ENCODE data around the gene ZNF497. TPM values are rescaled to one million over a fixed set of nuclear protein-coding genes. Genes with fewer than 3 reads are reported as not detected.

The ZNF497 gene
- total RNA-seq, 6 donors from 2014 or later = 1.5 to 15.7 (median 4.0) TPM

- WGBS, 2 donors = 1% methylated on average over 16 to 62 of the region's 62 CpGs
- Histone ChIP-seq H3K4me3 (peak within 1 kb of the TSS; percentile 66 to 89 (median 80)), H3K27me3 (no peaks in the 10 kb centered on the region), H3K27ac (peak within 1 kb of the TSS; percentile 83 to 96 (median 92)), H3K36me3 (peaks cover 0 to 5% (median 0%) of the 10 kb centered on the region in 4 donors), H3K9me3 (no peaks in the 10 kb centered on the region), H3K4me1 (peaks cover 18 to 32% (median 21%) of the 10 kb centered on the region in 4 donors)
- DNase-seq (peak; percentile 95 to 98), ATAC-seq (ENCODE audit: low FRiP score in 2 of 2) (peak; percentile 98)
- peak; percentile 80 to 84 for TF ChIP-seq POLR2AphosphoS5 (IDR thresholded peaks at IDR 0.05)
- no peak for TF ChIP-seq EP300 (IDR thresholded peaks at IDR 0.05)
- peak in 3 of 4 donors; percentile 12 to 76 (median 38) for TF ChIP-seq POLR2A (IDR thresholded peaks at IDR 0.05)
- TF ChIP-seq CTCF (IDR thresholded peaks at IDR 0.05) = peak in 3 of 6 experiments; percentile 12 to 22 (median 20)
Measured at GRCh38 chr19:58326914-58327726, 35.4 kb downstream of the ZNF497 start, which contains the start of gene ZSCAN22. Gene ZSCAN22 (plus strand): TSS chr19:58326994. CDS start chr19:58334803, 7,809 bp downstream.

GRCh38 chr19:58326501-58326913, 36.0 kb downstream of the ZNF497 start:
- peak overlapping the region; percentile 66 to 89 (median 80) for H3K4me3 ChIP-seq
- WGBS, 2 donors = 1 to 8% methylated on average over 9 of the region's 9 CpGs
- peaks cover 0 to 6% (median 0%) of the 10 kb centered on the region in 4 donors for H3K36me3 ChIP-seq
- H3K4me1 ChIP-seq = peaks cover 18 to 32% (median 21%) of the 10 kb centered on the region in 4 donors
- no peak for TF ChIP-seq POLR2AphosphoS5 (IDR thresholded peaks at IDR 0.05)
- no peak for TF ChIP-seq POLR2A (IDR thresholded peaks at IDR 0.05)
- no peak for TF ChIP-seq EP300 (IDR thresholded peaks at IDR 0.05)
- TF ChIP-seq CTCF (IDR thresholded peaks at IDR 0.05) = no peak
- ATAC-seq (ENCODE audit: low FRiP score in 2 of 2) (no peak), DNase-seq (no peak)
- peak overlapping the region; percentile 83 to 96 (median 92) for H3K27ac ChIP-seq
- no peaks in the 10 kb centered on the region for H3K9me3 ChIP-seq
- H3K27me3 ChIP-seq = no peaks in the 10 kb centered on the region

- WGBS, 2 donors = 83 to 96% methylated on average over 6 of the region's 6 CpGs
- no peaks in the 10 kb centered on the region for H3K9me3 ChIP-seq
- ATAC-seq (ENCODE audit: low FRiP score in 2 of 2) (no peak), DNase-seq (no peak)
- no peak overlapping the region for H3K27ac ChIP-seq
- peaks cover 0 to 6% (median 0%) of the 10 kb centered on the region in 4 donors for H3K36me3 ChIP-seq
- TF ChIP-seq CTCF (IDR thresholded peaks at IDR 0.05) = no peak
- no peak for TF ChIP-seq EP300 (IDR thresholded peaks at IDR 0.05)
- no peak for TF ChIP-seq POLR2A (IDR thresholded peaks at IDR 0.05)
- TF ChIP-seq POLR2AphosphoS5 (IDR thresholded peaks at IDR 0.05) = no peak
- H3K4me3 ChIP-seq = peak overlapping the region in 2 of 4 donors; percentile 76 to 83
- no peaks in the 10 kb centered on the region for H3K27me3 ChIP-seq
- H3K4me1 ChIP-seq = peaks cover 18 to 32% (median 21%) of the 10 kb centered on the region in 4 donors
Measured at GRCh38 chr19:58325311-58326022, 37.1 kb downstream of the ZNF497 start.

GRCh38 chr19:58319241-58319640, 43.3 kb downstream of the ZNF497 start:
- no peaks in the 10 kb centered on the region for H3K4me1 ChIP-seq
- H3K36me3 ChIP-seq = peaks cover 0 to 29% (median 19%) of the 10 kb centered on the region in 4 donors
- 95 to 100% methylated on average over 6 to 10 of the region's 10 CpGs for WGBS, 2 donors
- no peak overlapping the region for H3K4me3 ChIP-seq
- DNase-seq (no peak), ATAC-seq (ENCODE audit: low FRiP score in 2 of 2) (no peak)
- no peaks in the 10 kb centered on the region for H3K27me3 ChIP-seq
- no peak overlapping the region for H3K27ac ChIP-seq
- no peaks in the 10 kb centered on the region for H3K9me3 ChIP-seq
- TF ChIP-seq POLR2A (IDR thresholded peaks at IDR 0.05) (no peak), POLR2AphosphoS5 (IDR thresholded peaks at IDR 0.05) (no peak), EP300 (IDR thresholded peaks at IDR 0.05) (no peak)

GRCh38 chr19:58318297-58318696, 44.3 kb downstream of the ZNF497 start:
- no peaks in the 10 kb centered on the region for H3K9me3 ChIP-seq
- H3K27me3 ChIP-seq = no peaks in the 10 kb centered on the region
- H3K27ac ChIP-seq = no peak overlapping the region
- no peak for ATAC-seq (ENCODE audit: low FRiP score in 2 of 2)
- 61 to 94% methylated on average over 2 to 4 of the region's 4 CpGs for WGBS, 2 donors
- TF ChIP-seq EP300 (IDR thresholded peaks at IDR 0.05) (no peak), CTCF (IDR thresholded peaks at IDR 0.05) (no peak), POLR2A (IDR thresholded peaks at IDR 0.05) (no peak), POLR2AphosphoS5 (IDR thresholded peaks at IDR 0.05) (no peak)
- H3K4me1 ChIP-seq = no peaks in the 10 kb centered on the region
- DNase-seq = no peak
- peaks cover 0 to 39% (median 26%) of the 10 kb centered on the region in 4 donors for H3K36me3 ChIP-seq
- H3K4me3 ChIP-seq = no peak overlapping the region

All from upper lobe of left lung (tissue), 6 donors.